ENCODE results near the gene SRPK2. TPM values are rescaled to one million over a fixed set of nuclear protein-coding genes. Genes with fewer than 3 reads are reported as not detected.

SRPK2 gene
- total RNA-seq, 2 donors from 2014 or later: 26.5 to 31.1 TPM

- DNase-seq (ENCODE audit: low spot score) (no peak), ATAC-seq (ENCODE audit: insufficient number of reproducible peaks, low FRiP score, low read depth) (no peak)
- no peak overlapping the region for H3K27ac ChIP-seq
- no peak overlapping the region for H3K4me3 ChIP-seq
- H3K36me3 ChIP-seq: no peaks in the 10 kb centered on the region
- TF ChIP-seq CTCF (IDR thresholded peaks at IDR 0.05): no peak
- H3K27me3 ChIP-seq (replicated peaks; ENCODE audit: insufficient read depth): no peaks in the 10 kb centered on the region
- H3K9me3 ChIP-seq: no peaks in the 10 kb centered on the region
- H3K4me1 ChIP-seq (ENCODE audit: control insufficient read depth in 1 of 2, low read depth in 2 of 2): no peaks in the 10 kb centered on the region
These were observed 13.7 kb upstream of the SRPK2 start for GRCh38 chr7:105402221-105403095.

- H3K27me3 ChIP-seq (replicated peaks; ENCODE audit: insufficient read depth): no peaks in the 10 kb centered on the region
- no peaks in the 10 kb centered on the region for H3K36me3 ChIP-seq
- ATAC-seq (ENCODE audit: insufficient number of reproducible peaks, low FRiP score, low read depth) (no peak), DNase-seq (ENCODE audit: low spot score) (no peak)
- H3K4me3 ChIP-seq: no peak overlapping the region
- TF ChIP-seq CTCF (IDR thresholded peaks at IDR 0.05): no peak
- H3K27ac ChIP-seq: no peak overlapping the region
- H3K9me3 ChIP-seq: no peaks in the 10 kb centered on the region
- no peaks in the 10 kb centered on the region for H3K4me1 ChIP-seq (ENCODE audit: control insufficient read depth in 1 of 2, low read depth in 2 of 2)
These were observed 10.5 kb upstream of the SRPK2 start for GRCh38 chr7:105399043-105399725.

- Histone ChIP-seq H3K4me3 (no peak overlapping the region), H3K27me3 (replicated peaks; ENCODE audit: insufficient read depth) (no peaks in the 10 kb centered on the region), H3K9me3 (no peaks in the 10 kb centered on the region), H3K36me3 (no peaks in the 10 kb centered on the region), H3K27ac (no peak overlapping the region), H3K4me1 (ENCODE audit: control insufficient read depth in 1 of 2, low read depth in 2 of 2) (no peaks in the 10 kb centered on the region)
- DNase-seq (ENCODE audit: low spot score) (no peak), ATAC-seq (ENCODE audit: insufficient number of reproducible peaks, low FRiP score, low read depth) (no peak)
- no peak for TF ChIP-seq CTCF (IDR thresholded peaks at IDR 0.05)
These were observed 7.8 kb upstream of the SRPK2 start for GRCh38 chr7:105396566-105396965.

GRCh38 chr7:105391429-105391828, 2.7 kb upstream of the SRPK2 start:
- ATAC-seq (ENCODE audit: insufficient number of reproducible peaks, low FRiP score, low read depth): no peak
- H3K27ac ChIP-seq: no peak overlapping the region
- no peaks in the 10 kb centered on the region for H3K36me3 ChIP-seq
- no peaks in the 10 kb centered on the region for H3K9me3 ChIP-seq
- no peak overlapping the region for H3K4me3 ChIP-seq
- no peaks in the 10 kb centered on the region for H3K27me3 ChIP-seq (replicated peaks; ENCODE audit: insufficient read depth)
- DNase-seq (ENCODE audit: low spot score): no peak
- no peak for TF ChIP-seq CTCF (IDR thresholded peaks at IDR 0.05)
- peaks cover 9 to 11% of the 10 kb centered on the region in 2 donors for H3K4me1 ChIP-seq (ENCODE audit: control insufficient read depth in 1 of 2, low read depth in 2 of 2)

- no peaks in the 10 kb centered on the region for H3K36me3 ChIP-seq
- peaks cover 9 to 11% of the 10 kb centered on the region in 2 donors for H3K4me1 ChIP-seq (ENCODE audit: control insufficient read depth in 1 of 2, low read depth in 2 of 2)
- H3K27me3 ChIP-seq (replicated peaks; ENCODE audit: insufficient read depth): no peaks in the 10 kb centered on the region
- no peak for DNase-seq (ENCODE audit: low spot score)
- TF ChIP-seq CTCF (IDR thresholded peaks at IDR 0.05): no peak
- no peaks in the 10 kb centered on the region for H3K9me3 ChIP-seq
- H3K4me3 ChIP-seq: no peak overlapping the region
- no peak overlapping the region for H3K27ac ChIP-seq
- ATAC-seq (ENCODE audit: insufficient number of reproducible peaks, low FRiP score, low read depth): no peak
These were observed 1.2 kb upstream of the SRPK2 start for GRCh38 chr7:105389889-105390288.

Measured in thoracic aorta (tissue), 2 donors.